Neural cell (in vitro differentiated cells): ENCODE measurements around the gene ATP9B.

Source experiments
- CTCF ChIP-seq: fragments of 450-650 bp; IDR thresholded peaks from 2 replicates; pipeline ENCODE4 v1.5.1; 2014; ENCODE audit warnings: antibody characterized with exemption, mild to moderate bottlenecking, moderate library complexity; ENCODE audit not compliant: poor library complexity, severe bottlenecking
- EP300 ChIP-seq: fragments of 450-650 bp; conservative IDR thresholded peaks from 2 replicates; pipeline ENCODE4 v1.6.1; 2014; ENCODE audit warnings: antibody characterized with exemption, mild to moderate bottlenecking, moderate library complexity; ENCODE audit not compliant: poor library complexity, severe bottlenecking
- EZH2 ChIP-seq: fragments of 200-600, 300-800 bp; shearing (Covaris generic), sonication (generic); IDR thresholded peaks from 2 replicates; pipeline ENCODE4 v1.6.1; 2014; ENCODE audit warnings: antibody characterized with exemption, low read length, borderline replicate concordance, mild to moderate bottlenecking; ENCODE audit not compliant: insufficient read depth, poor library complexity, severe bottlenecking
- POLR2AphosphoS5 ChIP-seq: IDR thresholded peaks from 2 replicates; pipeline ENCODE4 v1.6.1; 2012
- SMC3 ChIP-seq: fragments of 450-650 bp; conservative IDR thresholded peaks from 2 replicates; pipeline ENCODE4 v1.6.1; 2014; ENCODE audit warnings: antibody characterized with exemption, mild to moderate bottlenecking, moderate library complexity; ENCODE audit not compliant: poor library complexity
- TAF1 ChIP-seq: IDR thresholded peaks from 2 replicates; pipeline ENCODE4 v1.6.1; 2012; ENCODE audit warnings: low read depth

GRCh38 chr18:79223431-79223830 is 154.2 kb downstream of the ATP9B start:
- TF ChIP-seq SMC3 = no peak
- TF ChIP-seq POLR2AphosphoS5 = no peak
- no peak for TF ChIP-seq TAF1
- no peak for TF ChIP-seq CTCF
- no peak for TF ChIP-seq EP300
- TF ChIP-seq EZH2 = no peak
